ENCODE results near the gene DNAJC27. TPM values are rescaled to one million over a fixed set of nuclear protein-coding genes. Genes with fewer than 3 reads are reported as not detected.

Gene DNAJC27
- total RNA-seq, 1 experiment from 2014 or later: 5.6 TPM

DNA sequence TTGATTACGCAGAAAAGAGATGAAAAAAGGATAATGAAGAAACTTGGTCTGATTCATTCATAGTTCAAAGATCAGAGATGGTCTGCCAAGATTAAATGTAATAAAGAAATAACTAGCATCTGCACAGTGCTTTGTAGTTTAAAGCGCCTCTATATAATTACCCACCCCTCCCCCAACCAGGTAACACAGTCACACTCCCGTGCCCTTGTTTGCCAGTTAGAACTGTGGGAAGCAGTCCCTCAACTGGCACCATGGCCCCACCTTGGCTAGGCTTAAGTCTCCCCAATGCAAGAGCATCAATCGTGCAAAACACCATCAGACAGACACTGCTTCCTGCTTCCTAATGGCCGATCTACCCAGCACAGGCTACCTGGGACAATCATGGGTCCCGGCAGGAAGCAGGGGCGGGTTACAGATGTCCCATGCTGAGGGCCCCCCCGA, 63.3 kb downstream of the DNAJC27 start:
- DNase-seq (ENCODE audit: low read depth): no peak

DNA sequence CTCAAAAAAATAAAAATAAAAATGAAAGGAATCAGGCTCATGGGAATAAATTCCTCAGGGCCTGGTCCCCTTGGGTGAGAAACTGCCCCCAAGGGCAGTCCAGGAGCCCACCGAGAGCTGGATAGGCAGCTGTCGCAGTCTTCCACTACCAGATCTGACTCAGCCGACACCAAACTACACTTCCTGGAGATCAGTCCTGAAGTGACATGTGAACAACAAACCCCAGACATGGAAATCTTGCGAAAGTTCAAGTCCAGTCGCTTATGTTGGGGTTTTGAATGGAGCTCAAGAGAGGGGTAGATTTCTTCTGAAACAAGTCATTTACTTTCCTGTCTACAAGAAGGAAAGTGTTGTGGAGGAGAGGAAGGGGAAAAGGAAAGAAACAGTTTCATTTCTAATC, 64.6 kb downstream of the DNAJC27 start:
- DNase-seq (ENCODE audit: low read depth): peak; percentile 80

DNA sequence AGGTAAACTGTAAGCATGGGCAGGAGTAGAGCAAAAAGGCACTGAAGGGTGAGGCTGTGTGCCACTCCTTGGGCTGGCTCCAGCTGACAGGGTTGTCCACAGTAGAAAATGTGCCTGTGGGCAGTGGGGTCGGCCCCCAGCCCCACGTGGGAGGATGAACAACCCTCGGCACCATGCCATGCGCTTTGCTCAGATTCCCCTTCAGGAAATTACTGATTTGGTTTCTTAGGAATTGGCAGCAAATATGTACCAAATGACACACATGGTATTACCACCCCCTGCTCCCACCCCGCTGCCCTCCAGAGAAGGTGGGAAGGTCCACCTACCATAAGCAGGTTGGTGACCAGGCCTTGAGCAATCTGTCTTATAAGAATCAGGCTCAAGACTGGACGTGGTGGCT, 65.3 kb downstream of the DNAJC27 start:
- no peak for DNase-seq (ENCODE audit: low read depth)

DNA sequence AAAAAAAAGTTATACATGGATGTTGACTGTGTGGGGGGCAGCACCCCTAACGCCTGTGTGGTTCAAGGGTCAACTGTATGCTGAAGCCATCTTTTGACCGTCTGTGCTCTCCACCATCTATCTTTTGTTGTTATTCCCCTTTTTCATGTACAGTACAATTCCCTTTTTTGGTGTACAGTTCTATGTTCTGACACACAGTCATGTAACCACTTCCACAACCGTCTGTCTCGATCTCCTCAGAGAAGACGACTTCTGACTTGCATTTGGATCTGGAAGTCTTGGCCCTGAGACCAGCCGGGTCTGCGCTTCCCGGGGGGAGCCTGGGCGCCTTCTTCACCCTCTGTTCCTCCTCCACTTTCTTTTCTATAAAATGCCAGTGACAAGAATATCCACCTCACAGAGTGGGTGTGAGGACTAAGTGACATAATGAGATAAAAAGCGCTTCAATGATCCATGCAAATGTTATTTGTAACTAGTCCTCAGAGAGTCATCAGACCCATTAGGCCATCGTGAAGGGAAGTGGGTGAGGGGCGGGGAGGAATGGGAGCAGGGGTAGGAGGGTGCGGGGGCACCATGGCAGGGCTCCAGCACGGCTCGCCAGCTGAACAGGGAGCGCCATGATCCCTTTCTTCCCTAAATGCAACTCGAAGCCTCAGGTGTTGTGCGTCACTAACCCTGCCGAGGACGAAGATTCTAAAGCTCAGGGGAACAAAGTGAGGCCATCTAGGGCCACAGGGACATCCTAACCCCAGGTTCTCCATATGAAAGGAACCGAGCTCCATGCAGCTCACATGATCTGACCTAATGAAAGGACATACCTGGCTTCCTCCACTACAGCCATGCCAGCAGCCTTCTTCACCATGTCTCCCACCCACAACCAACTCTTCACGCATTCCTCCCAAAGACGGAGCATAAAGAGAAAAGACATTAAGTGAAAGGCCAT, 68.3 kb downstream of the DNAJC27 start:
- DNase-seq (ENCODE audit: low read depth): no peak

DNA sequence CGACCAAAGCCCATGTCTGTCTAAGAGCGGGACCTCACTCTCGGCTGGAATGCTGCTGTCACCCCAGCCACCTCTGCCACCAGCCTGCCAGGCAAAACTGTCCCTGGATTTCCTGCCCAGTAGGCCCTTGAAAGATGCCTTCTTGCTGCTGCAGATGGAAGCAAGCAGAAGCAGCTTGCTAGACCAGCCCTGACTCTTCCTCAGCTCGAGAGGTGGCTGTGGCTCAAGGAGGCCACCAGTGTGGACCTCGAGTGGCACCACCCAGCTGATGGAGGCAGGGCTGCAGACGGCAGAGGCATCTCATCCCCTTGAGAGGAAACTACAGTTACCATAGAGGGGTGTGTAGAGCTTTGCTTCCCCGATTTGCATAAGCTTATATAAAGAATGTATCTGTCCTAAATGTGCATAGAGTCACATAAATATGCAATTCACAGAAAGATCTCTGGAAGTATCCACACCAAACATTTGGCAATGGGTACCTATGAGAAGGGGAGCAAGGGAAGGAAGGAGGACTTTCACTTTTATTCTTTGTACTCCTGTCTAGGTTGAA, 72.3 kb downstream of the DNAJC27 start:
- no peak for DNase-seq (ENCODE audit: low read depth)

DNA sequence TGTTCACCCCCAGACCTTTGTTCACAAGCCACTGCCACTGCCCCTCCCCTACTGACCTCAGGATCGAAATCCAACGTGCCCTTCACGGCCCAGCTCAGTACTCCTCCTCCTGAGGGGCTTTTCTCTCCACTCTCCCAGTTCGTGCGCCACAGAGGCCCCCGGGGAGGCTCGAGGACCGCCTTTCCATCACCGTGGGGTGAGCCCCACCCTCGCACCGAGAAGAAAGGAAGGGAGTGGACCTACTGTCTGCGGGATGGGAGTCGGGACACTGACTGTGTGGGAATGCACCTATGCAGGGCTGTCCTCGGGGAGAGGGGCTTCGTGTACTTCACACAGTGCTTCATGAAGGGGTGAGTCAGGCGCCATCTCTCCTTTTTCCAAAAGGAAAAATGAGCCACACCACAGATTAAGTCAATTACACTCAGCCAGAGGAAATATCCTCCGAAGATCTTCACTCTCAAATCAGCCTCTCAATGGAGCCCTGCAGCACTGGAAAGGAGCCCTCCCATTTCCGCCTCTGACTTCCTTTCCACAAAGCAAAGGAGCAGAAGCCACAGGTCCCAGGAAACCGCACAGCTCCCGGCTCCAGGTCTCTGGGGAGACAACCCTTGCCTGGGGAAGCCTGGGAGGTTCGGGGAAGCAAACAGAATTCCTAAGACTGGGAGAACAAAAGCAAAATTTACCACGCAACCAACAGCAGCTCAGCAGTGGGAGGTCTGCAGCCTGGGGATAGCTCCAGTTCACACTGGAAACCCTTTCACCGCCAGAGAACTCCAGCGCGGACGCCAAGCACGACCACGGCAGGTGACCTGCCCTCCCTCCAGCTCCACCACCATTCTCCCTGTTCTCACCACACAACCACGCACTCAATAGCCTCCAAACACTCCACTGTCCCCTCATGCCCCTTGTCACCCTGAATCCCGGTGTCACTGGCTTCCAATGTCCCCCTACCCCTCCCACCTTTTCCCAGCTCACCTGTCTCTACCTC, 73.3 kb downstream of the DNAJC27 start:
- no peak for DNase-seq (ENCODE audit: low read depth)

DNA sequence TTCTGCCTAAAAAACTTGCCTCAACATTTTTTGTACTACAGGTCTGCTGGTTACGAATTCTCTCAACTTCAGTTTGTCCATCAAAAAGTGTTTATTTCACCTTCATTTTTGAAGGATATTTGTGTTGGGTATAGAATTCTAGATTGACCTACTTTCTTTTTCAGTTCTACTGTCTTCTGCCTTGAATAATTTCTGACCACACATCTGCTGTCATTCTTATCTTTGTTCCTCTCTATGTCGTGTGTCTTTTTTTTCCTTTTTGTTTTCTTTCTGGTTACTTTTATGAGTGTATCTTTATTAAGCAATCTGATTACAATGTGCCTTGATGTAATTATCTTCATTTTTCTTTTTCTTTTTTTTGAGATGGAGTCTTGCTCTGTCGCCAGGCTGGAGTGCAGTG, 77.0 kb downstream of the DNAJC27 start:
- no peak for DNase-seq (ENCODE audit: low read depth)

DNA sequence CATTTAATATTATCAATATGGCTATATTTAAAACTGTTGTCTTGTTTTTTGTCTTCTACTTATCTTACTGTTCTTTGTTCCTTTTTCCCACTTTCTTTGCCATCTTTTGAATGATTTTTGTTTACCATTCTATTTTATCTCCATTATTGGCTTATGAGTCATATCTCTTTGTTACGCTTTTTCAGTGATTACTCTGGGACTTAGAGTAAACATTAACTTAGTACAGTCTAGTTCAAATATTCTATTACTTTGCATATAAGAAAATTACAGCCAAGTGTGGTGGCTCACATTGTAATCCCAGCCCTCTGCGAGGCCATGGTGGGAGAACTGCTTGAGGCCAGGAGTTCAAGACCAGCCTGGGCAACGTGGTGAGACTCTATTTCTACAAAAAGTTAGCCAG, 77.8 kb downstream of the DNAJC27 start:
- DNase-seq (ENCODE audit: low read depth): peak; percentile 39

Other genes starting within 250 kb of the DNAJC27 start
- 15.1 and 28.4 TPM in 2 replicates for gene PTRHD1, start 178.6 kb downstream of the DNAJC27 start, total RNA-seq (2014; rRNA removed)
- gene CENPO, start 178.5 kb downstream of the DNAJC27 start, total RNA-seq (2014; rRNA removed): 40.6 and 56.1 TPM in 2 replicates
- 23.3 and 24.7 TPM in 2 replicates for gene ADCY3, start 51.7 kb downstream of the DNAJC27 start, total RNA-seq (2014; rRNA removed)
- 0.34 and 0.51 TPM in 2 replicates for gene EFR3B, start 70.1 kb upstream of the DNAJC27 start, total RNA-seq (2014; rRNA removed)
- gene POMC, start 196.6 kb upstream of the DNAJC27 start, total RNA-seq (2014; rRNA removed): not detected in 2 replicates